Activated CD4-positive, alpha-beta T cell treated with anti-CD3 and anti-CD28 coated beads, Interleukin-2, amount 50 U/mL, for 16 hours (primary cell): ENCODE measurements around the gene S100A13.
"Not testable (repeated sequence)": the region's sequence is repeated elsewhere in the genome, so short reads cannot be mapped to it uniquely, and the experiment has no call there.

Experiments used
- DNase-seq: peaks from one replicate; pipeline ENCODE4 v3.0.0-alpha.2; 2020

Gene S100A13

DNA sequence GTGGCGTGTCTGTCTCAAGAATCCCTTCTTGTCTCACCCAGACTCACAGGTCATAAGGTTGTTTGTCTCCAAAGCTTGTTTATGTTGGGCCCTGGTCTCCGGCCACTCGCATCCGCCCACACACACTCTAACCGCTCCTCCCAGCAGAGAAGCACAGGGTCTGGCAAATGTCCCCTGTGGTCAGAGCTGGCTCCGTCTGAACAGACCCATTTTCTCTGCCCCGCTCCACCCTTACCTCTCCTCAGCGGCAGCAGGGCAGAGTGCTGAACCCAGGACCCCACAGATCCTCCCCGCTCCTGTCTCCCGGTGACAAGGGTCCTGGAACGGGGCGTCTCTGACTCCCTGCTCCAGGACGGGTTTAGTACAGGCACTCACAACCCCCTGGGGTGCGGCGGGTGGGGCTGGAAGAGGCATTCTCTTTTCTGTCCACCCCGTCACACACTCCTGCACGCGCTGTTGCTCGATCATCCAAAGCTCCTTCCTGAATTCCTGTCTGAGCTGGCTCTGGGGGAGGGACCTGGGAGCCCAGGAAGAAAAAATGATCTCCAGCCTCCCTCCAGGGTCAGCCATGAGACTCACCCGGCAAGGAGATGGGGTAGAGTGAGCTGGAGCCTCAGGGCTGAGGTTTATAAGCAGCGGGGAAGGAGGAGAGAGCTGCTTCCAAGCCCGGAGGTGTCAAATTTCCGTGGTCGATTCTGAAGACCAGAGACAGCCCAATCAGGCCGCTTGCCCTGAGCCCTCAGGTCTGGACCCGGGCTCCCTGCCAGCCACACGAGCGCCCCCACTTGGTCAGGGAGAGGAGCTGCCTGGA is at the start of gene S100A13:
TSS of gene S100A13 (minus strand) at position 602 of the 811 bp plus-strand sequence. CDS start 1,033 bp downstream, outside the sequence.
- DNase-seq, result peak; percentile 29

DNA sequence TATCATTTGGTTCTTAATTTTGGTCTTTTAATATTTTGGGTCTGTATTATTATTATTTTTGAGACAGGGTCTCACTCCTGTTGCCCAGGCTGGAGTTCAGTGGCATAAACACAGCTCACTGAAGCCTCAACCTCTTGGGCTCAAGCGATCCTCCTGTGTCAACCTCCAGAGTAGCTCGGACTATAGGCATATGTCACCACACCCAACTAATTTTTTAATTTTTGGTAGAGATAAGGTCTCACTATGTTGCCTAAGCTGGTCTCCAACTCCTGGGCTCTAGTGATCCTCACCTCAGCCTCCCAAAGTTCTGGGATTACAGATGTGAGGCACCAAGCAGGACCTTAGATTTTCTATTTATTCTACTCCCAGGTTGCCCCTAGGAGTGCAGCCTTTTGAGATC is 46.2 kb upstream of the S100A13 start:
- no peak for DNase-seq

DNA sequence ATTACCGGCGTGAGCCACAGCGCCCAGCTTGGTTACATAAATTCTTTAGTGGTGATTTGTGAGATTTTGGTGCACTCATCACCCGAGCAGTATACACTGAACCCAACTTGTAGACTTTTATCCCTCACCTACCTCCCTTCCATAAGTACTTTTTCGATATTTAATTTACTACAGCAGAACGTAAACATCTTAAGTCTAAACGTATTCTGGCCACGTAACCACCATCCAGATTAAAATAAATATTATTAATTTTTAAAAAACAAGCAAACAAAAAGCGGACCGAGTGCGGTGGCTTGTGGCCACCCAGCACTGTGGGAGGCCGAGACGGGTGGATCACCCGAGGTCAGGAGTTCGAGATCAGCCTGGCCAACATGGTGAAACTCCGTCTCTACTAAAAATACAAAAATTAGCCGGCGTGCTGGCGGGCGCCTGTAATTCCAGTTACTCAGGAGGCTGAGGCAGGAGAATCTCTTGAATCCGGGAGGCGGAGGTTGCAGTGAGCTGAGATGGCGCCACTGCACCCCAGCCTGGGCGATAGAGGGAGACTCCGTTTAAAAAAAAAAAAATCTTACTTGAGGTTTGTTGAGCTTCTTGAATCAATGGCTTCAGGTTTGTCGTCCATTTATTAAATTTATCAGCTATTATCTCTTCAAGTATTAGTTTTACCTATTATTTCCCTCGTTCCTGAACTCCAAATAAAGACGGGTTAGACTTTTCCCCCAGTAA is 44.5 kb upstream of the S100A13 start:
- DNase-seq, result peak; percentile 68

DNA sequence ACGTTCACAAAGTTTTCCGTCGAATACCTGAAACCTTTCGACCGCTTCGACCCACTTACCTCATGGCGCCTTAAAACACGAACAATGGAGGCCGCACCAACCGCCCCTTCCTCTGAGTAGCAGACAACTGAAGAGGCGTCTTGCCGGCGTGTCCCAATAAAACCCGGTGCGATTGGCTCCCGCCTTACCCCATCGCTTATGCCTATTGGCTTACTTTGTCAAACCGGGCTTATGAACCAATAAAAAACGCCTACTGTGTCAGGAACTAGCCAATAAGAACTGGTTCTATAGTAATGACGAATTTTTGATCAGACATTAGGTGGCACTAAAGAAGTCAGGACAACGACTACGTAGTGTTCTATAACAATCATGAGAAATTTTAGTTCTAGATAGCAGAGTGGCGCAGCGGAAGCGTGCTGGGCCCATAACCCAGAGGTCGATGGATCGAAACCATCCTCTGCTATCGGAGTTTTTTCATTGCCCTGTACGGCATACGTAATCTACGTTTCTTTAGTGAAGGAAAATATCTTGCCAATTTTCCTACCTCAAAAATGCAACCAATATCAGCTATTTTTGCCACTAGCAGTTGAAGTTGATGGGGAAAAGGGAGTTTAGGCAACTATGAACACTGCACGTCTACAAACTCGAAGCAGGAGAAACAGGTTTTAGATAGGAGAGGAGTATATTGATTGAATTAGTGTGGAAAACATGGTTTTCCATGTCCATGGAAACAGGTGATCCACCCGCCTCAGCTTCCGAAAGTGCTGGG is 43.7 kb upstream of the S100A13 start, which contains the start of gene ILF2:
TSS of gene ILF2 (minus strand) at position 135 of the 769 bp plus-strand sequence. CDS start at position 64, 71 bp downstream.
- peak; percentile 99 for DNase-seq

DNA sequence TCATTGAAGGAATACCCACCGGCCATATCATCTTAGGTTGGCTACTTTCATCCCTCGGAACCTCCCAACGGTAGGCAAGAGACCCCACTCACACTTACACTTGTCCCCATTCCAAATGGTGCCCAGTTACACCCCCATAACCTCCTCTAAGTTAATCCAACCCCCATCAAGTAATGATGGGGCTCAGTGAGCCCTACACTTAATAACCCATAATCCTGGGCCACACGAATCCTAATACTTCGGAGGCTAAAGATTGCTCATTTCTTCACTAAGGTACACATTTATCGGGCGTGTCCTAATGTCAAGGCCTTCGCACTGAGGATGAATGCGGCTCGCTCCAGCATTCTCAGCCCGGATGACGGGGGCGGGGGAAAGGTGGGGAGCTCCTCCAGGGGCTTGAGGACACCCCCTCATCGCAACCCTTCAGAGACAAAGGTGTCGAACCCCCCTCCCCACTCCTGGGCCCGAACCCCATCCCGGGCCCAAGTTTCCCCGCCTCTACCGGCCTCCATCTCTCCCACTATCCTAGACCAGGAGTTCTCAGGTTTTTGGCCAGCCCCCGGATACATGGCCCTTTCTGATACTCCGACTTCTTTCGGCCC is 43.1 kb upstream of the S100A13 start:
- no peak for DNase-seq

DNA sequence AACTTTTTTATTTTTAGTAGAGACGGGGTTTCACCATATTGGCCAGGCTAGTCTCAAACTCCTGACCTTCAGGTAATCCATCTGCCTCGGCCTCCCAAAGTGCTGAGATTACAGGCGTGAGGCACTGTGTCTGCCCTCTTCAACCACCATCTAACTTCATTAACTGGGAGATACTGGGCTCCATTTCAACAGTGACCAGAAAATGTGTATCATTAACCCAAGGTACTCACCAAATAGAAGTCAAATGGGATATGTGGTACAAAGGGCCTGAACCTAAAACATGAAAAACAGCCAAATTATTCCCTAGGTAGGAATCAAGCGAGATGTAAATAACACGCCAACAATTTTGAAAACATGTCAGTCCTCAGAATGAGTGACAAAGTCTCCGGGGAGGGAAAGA is 42.3 kb upstream of the S100A13 start:
- DNase-seq, result no peak

DNA sequence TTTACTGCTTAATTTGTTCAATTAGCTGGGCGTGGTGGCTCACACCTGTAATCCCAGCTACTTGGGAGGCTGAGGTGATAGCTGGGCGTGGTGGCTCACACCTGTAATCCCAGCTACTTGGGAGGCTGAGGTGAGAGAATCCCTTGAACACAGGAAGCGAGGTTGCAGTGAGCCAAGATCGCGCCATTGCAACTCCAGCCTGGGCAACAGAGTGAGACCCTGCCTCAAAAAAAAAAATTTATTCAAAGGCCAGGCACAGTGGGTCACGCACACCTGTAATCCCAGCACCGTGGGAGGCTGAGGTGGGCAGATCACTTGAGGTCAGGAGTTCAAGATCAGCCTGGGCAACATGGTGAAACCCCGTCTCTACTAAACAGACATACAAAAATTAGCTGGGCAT is 41.4 kb upstream of the S100A13 start:
- DNase-seq, result not testable (repeated sequence)

DNA sequence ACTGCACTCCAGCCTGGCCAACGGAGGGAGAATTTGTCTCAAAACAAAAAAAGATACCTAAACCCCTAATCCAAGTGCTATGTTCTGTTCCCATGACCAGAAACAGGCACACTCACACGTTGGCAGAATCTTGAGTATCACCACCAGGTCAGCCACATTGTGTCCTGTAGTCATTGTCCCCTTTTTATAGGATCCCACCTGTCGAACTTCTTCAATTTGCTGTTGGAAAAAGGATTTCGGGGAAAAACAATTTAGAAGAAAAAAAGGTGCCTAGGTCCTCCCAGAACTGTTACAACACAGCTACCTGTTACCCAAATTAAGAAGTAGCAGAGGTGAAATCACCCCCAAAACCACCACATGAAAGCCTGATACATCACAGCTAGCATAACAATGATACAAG is 40.1 kb upstream of the S100A13 start:
- no peak for DNase-seq

DNA sequence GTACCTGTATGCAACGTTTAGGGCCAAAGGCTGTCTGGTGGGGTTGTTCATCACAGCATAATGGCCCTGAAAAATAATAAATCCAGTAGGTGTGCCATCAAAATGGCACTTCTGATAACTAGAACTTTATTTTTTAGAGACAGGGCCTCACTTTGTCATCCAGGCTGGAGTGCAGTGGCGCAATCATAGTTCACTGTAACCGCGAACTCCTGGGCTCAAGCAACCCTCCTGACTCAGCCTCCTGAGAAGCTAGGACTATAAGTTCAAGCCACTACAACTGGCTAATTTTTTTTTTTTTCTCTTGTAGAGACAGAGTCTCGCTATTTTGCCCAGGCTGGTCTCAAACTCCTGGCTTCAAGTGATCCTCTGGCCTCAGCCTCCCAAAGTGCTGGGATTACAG is 35.9 kb upstream of the S100A13 start:
- no peak for DNase-seq

DNA sequence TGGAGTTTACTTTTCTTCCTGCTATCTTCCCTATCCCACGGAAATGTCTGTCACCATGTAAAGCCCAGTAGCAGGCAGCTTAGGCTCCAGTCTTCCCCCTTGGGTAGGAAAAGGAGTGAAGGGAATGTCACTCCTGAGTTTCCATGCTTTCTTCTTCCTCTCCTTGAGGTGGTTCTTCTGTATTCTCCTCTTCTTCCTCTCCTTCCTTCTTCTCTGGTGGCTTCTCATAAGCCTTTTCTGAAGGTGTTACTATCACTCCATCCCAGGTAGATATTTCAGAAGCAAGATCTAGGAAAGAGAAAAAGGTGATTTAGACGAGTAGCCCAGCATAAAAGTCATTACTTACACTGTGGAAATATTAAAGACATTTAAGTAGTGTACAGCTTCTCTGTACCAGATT is 35.0 kb upstream of the S100A13 start:
- DNase-seq, result no peak

DNA sequence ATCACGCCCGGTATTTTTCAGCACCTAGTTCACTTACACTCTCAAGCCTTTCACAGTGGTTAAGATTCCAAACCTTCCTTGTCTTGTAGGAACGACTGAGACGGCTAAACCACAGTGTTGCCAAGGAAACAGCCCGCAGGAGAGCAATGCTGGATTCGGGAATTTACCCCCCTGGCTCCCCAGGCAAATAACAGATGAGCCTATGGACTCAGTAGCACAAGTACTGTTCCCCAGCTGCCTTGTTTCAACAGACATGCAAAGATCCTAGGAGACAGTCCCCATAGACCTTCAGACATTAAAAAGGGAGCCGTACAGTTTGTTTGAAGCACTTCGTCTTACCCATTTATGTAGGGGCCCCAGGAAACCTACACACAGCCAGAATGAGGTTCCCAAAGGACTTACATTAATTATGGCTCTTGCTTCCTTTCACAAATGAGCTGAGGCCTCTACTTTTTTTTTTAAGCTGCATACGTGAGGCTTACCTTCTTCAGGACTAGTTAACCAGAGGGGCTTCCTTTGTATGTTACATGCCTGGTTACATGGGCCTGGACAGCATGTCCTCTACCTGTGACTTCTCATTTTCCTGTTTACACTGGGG is 33.9 kb upstream of the S100A13 start:
- DNase-seq, result no peak

DNA sequence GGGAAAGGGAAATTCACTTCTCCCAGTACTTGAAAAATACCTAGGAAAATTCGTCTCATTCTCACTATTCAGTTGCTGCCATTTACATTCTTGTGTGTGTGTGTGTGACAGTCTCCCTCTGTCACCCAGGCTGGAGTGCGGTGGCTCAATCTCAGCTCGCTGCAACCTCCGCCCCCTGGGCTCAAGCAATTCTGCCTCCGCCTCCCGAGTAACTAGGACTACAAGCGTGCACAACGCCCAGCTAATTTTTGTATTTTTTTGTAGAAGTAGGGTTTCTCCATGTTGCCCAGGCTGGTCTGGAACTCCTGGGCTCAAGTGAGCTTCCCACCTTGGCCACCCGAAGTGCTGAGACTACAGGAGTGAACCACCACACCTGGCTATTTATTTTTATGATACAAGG is 32.4 kb upstream of the S100A13 start:
- DNase-seq, result no peak

DNA sequence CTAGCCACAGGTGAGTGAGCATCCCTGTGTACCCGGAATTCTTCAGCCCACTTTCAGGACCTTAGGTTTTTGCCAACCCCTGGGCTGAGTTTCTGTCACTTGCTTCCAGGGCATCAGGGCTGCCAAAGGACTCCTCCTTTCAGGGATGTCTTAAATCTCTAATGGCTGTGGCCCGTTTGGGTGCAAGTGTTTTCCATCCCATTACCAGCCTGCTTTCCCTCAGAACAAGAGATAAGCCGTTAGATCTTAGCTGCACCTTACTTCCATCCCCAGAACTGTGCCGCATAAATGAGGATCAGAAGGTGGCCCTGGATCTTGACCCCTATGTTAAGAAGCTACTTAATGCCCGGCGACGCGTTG is 31.9 kb upstream of the S100A13 start:
- DNase-seq, result no peak

DNA sequence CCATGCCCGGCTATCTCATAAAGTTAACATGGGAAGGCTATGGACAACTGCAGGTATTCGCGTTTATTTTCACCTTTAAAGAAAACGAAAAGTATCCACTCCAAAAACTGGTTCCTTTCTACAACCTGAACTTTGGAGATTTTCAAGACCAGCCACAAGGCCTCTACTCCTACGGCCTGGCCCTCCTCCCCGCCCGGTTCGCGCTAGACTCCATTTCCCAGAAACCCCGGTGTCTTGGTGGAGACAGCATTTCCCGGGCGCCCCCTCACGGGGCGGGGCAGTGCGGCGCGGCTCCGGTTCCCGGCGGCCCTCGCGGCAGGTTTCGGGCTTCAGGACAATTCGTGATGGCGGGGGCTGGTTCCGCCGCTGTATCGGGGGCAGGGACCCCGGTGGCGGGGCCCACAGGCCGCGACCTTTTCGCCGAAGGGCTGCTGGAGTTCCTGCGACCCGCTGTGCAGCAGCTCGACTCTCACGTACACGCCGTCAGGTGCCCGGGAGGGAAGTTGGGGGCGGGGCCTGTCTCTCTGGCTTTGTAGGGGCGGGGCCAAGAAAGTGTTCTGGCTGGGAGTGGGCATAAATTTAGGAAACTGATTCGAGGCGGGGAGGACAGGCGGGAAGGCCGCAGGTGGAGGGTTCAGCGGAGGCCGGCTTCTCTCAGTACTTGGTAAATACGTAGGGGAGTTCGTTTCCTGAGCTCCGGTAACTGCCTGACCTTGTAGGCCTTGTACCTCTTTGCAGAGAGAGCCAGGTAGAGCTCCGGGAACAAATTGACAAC is 31.3 kb upstream of the S100A13 start, which contains the start of gene SNAPIN:
TSS of gene SNAPIN (plus strand) at position 304 of the 775 bp plus-strand sequence. CDS start at position 345, 41 bp downstream.
- peak; percentile 93 for DNase-seq

DNA sequence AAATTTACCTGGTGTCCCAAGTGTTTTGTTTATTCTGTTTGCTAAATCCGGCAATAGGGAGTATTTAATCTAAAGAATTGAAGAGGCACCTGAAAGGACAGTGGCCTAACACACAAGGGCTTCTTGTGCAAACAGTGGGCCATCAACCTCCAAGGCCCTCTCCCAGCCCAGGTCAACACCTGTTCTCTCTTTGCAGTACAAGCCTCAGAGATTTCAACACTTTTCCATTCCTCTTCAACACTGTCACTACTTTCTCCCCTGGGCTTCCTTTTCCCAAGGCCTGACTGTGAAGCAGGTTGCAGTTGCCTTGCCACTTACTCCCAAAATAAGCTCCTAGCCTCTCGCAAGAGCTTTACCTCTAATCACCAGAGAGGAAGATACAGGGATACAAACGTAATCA is 28.0 kb upstream of the S100A13 start:
- DNase-seq, result no peak

DNA sequence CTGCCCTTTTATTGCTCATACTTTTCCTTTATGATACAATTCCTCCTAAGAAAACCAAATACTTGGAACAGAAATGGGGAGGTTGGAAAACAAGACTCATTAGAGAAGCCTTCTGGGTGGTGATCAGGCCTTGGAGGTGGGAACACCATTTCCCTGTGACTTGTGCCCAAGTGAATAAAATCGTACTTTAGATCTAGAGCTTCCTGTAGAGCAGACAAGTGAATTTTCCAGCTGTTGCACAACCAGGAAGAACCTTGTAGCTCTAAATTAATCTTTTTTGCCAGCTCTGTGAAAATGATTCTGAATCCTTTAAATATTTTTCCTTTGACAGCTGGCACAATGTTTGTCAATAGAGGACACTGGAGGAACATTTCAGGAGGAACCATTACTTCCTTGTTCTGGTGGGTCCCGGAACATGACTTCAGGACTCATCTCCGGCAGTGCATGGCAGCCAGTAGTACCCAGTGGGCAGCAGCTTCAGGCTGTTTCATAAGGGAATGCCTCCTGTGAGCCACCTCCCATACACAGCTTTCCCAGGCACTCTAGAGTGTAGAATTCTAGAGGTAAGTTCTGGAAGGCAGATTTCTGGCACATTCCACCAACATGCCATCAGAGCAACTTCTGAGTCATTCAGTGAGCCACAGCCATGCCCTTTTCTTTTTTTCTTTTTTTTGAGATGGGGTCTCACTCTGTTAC is 25.6 kb upstream of the S100A13 start:
- DNase-seq, result no peak

DNA sequence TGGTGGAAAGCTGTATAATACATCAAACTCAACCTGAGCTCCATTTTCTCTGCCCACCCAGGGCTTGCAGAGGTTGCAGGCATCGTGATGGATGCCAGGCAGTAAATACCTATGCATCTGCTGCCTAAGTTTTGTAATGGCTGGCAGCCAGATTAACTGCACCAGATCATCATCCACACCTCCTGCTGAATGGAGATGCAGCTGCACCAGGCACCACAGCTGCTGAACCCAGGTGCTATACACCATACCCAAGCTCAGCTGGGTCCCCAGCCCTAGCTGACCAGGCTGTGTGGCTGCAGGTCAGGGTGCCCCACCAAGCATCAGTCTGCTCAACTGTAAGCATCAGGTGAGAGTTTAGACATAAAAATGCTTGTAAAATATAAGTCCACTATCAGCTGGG is 24.5 kb upstream of the S100A13 start:
- no peak for DNase-seq

DNA sequence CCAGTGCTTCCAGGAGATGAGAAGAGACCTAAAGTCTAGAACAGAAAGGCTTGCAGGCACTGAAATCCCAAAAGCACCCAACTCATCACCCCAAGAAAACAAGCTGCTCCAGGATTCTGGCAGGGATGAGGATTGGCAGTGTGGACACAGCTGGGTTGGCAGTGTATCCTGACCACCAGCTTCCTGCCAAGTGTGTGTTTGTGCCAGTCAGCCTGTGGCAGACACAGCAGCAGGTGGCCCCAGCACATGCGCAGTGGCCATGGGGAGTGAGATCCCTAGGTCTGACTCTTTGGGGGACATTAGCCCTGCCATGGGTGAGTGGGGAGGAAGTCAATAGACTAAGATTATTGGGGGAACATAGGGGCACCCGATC is 22.5 kb upstream of the S100A13 start:
- no peak for DNase-seq

DNA sequence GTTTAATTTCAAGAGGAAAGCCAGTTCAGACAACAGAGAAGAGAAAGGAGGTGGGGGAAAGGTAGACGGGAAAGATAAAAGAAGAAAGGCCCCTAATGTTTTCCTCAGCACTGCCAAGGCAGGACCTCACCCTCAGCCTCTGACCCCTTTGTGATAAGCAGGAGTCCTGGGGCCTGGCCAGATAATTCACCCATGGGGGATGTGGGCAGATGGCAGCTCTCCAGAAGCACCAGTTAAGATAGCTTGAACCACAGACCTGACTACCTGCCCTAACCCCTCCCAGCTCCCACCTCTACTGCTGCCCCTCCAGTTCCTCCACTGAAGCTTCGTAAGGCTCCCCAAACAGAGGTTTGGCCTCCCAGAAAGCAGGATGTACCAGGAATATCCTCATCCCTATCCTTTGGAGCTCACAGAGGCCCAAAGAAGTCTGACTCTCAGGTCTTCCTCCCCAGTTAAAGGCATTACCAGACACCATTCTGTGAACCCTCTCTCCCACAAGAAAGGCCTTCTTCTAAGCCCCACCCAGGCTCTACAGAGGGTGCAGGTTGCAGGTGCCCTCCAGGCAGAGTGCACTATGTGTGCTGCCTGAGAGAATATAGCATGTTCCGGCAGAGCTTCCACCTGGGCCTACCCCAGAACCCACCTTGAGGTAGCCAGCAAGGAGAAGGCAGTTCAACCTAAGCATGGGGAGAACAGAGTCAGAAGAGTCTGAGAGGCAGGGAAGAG is 22.0 kb upstream of the S100A13 start:
- DNase-seq, result no peak

DNA sequence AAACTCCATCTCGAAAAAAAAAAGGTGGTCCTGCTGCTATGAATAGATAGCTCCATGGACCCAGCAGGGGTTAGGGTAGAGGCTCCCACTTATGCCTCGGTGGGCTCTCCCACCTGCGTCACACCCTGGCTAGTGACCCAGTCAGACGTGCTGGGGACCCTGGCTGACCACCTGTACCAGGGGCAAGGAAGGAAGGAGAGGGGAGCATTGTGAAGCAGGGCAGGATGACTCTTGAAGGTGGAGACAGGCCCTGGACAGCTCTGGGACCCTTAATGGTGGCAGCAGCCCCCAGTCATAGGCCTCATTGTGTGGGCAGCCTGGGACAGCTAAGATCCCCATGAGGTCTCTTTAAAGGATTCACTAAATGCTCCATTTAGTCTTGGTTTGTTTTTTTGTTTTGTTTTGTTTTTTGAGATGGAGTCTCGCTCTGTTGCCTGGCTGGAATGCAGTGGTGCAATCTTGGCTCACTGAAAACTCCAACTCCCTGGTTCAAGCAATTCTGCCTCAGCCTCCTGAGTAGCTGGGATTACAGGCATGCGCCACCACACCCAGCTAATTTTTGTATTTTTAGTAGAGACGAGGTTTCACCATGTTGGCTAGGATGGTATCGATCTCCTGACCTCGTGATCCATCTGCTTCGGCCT is 20.8 kb upstream of the S100A13 start:
- no peak for DNase-seq
